AG09309 (cell line): Measurements from ENCODE around the gene CHAF1A.

Experiments
- DNase-seq: peaks from one replicate; pipeline ENCODE4 v3.0.0-alpha.2; 2010; ENCODE audit warnings: low read depth
- H3K4me3 ChIP-seq: 2 replicates; pipeline ENCODE4 v1.5.1; 2011; ENCODE audit warnings: mild to moderate bottlenecking, low read depth, low read length, moderate library complexity; ENCODE audit not compliant: control insufficient read depth
- TF ChIP-seq, protein P1 (sequence below): IDR thresholded peaks from 2 replicates; pipeline ENCODE4 v1.5.1; 2011; ENCODE audit warnings: mild to moderate bottlenecking, low read depth, low read length, inconsistent platforms; ENCODE audit not compliant: insufficient read depth, control insufficient read depth; ENCODE audit errors: missing control alignments

Gene CHAF1A

DNA sequence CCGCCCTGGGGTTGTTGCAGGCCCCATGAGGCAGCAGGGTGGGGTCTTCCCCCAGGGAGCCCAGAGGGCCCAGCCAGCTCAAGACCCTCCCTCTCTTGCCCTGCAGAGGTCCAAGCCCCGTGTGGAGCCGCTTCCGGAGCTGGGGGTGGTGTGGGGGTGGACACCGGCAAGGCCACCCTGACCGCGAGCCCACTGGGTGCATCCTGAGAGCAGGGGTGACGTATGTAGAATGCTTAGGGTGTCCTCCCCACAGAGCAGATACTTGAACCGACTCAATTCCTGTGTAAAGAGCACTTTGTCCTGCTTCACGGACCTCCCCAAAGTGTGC is 40.3 kb downstream of the CHAF1A start:
- TF ChIP-seq, protein P1, sequence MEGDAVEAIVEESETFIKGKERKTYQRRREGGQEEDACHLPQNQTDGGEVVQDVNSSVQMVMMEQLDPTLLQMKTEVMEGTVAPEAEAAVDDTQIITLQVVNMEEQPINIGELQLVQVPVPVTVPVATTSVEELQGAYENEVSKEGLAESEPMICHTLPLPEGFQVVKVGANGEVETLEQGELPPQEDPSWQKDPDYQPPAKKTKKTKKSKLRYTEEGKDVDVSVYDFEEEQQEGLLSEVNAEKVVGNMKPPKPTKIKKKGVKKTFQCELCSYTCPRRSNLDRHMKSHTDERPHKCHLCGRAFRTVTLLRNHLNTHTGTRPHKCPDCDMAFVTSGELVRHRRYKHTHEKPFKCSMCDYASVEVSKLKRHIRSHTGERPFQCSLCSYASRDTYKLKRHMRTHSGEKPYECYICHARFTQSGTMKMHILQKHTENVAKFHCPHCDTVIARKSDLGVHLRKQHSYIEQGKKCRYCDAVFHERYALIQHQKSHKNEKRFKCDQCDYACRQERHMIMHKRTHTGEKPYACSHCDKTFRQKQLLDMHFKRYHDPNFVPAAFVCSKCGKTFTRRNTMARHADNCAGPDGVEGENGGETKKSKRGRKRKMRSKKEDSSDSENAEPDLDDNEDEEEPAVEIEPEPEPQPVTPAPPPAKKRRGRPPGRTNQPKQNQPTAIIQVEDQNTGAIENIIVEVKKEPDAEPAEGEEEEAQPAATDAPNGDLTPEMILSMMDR = no peak
- no peak for DNase-seq
- H3K4me3 ChIP-seq = no peak overlapping the region

DNA sequence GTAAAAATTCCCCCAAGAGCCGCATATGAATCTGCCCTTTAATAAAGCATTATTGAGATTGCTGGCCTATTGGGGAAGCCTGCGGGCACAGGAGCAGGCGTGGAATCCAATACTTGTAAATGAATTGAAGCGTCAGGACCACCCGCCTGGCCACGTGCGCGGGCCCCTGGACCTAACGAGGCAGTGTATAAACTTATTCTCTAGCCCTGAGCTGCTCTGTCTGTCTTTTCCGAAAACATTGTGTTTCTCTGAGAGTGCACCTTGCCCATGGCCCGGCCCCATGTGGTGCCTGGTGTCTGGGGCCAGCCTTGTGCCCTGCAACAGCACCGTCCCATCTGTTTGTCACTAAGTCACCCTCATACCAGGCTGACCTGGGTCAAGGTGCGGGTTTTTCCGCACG is 40.7 kb downstream of the CHAF1A start:
- DNase-seq = no peak
- TF ChIP-seq, protein P1 = no peak
- no peak overlapping the region for H3K4me3 ChIP-seq

DNA sequence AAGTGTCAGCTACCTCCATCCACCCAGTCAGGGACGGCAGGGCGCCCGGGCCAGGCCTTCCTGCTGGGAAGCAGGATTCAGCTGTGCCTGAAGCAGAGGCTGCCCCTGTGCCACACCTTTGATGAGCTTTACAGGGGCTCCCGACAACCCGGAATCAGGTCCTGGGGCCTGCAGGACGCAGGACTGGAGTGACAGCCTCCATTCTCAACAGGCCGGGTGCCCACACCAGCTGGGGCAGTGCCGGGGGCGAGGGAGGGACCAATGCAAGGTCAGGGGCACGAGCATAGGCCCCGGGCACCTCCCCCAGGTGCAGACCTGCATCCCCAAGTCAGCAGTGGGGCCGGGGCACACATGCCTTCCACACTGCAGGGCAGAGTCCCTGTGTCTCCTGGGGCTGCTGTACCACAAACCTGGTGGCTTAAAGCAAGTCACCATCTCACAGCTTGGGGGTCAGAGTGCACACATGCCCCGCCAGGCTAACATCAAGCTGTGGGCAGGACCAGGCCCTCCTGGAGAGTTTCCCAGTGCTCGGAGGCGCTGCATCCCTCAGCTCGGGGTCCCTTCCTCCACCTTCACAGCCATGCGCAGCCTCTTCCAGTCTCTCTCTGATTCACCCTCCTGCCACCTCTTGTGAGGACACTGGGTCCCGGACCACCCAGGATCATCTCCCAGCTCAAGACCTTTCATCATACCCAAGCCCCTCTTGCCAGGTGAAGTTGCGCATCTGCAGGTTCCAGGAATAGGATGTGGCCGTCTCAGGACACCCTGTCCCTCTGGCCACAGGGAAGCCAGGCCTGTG is 41.7 kb downstream of the CHAF1A start:
- H3K4me3 ChIP-seq = no peak overlapping the region
- DNase-seq = no peak
- TF ChIP-seq, protein P1 = no peak

DNA sequence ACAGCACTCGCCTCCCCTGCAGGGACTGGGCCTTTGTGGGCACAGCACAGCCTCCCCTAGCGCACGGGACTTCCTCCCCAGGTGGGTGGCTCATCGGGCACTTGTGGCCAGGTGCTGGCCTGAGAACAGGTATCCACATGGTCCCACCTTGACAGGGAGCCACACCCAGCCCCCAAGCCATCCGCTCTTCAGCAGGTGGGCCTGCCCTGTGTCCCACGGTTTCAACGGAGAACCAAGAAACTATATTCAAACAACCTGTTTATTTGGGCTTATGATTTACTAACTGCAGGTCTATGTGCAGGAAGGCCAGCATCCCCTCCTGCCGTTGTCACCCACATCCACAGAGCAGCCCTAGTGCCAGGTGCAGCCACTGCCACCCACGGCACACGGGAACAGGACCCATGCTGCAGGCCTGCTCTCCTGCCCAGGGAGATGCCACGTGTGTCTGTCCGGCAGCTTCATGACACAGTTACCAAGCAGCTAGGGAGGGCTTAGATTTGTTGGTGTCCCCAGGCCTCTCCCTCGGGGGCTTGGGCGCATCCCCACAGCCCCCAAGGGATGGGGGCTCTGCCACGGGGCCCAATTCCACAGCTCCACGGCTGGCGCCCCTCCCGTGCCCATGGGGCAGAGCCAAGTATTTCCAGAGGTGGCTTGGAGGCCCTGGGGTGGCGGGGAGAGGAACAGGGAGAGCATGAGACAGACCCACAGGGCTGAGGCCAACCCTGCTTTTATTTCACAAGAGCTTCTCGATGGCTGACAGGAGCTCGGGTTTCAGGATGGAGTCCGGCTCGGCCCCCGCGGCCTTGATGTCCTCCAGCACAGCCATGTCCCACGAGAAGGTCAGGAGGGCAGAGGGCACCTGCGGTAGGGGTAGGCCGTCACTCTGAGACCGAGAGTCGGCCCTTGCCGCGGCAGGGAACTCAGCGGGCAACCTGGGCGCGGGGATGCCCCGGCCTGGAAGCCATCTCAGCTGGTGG is 42.6 kb downstream of the CHAF1A start:
- TF ChIP-seq, protein P1 = no peak
- DNase-seq = no peak
- H3K4me3 ChIP-seq = no peak overlapping the region

DNA sequence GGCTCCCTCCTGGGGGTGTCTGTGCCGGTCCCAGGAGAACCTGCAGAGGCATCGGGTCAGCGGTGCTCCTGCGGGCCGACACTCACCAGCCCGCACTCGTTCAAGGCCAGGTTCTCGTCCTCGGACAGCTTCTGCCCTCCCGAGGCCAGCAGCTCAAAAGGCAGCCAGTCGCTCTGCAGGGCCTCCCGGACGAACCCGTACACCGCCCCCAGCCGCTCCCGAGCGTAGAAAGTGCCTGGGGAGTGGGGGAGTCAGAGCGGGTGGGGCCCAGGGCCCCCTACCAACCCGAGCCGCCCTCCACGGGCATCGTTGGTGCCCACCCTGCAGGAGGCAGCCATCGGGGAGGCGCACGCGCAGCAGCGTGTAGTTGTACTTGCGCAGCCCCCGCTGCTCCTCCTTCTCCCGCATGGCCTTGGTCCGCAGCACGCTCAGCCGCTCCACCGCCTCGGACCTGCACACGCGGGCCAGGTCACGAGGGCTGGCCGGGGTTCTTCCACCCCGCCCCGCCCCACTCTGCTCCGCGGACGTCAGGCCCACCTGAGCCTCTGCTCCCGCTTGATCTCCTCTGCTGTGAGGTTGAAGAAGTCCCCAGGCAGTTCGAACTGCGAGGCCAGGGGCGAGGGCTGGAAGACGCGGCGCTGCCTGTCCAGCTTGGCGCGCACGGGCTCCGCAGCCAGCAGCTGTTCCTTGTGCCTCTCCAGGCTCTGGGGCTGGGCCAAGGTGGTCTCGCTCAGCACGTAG is 43.7 kb downstream of the CHAF1A start:
- TF ChIP-seq, protein P1 = no peak
- DNase-seq = no peak
- no peak overlapping the region for H3K4me3 ChIP-seq

DNA sequence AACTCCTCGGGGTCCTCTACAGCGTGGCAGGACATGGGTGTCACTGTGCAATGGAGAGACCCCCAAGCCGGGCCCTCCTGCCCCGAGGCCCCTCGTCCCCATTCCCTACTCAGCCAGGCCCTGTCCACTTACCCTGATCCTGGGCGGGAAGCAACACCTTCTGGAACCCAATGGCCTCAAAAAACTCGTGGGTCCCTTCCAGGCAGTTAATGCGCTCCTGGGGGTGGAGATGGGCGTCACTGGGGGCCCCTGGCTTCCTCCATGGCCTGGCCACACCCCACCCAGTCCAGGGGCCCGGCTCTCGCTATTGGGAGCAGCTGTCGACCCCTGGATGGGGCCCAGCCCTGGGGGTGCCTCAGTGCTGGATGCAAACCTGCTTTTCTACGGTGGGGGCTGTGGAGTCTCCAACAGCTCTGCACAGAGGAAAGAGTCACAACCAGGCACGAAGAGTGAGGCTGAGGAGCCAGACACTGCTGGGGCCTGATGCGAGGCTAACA is 44.3 kb downstream of the CHAF1A start:
- H3K4me3 ChIP-seq = no peak overlapping the region
- TF ChIP-seq, protein P1 = no peak
- no peak for DNase-seq
